ENCODE measurements around the gene COL11A1.
"Not testable (repeated sequence)": the region's sequence is repeated elsewhere in the genome, so short reads cannot be mapped to it uniquely, and the experiment has no call there.

The COL11A1 gene

GRCh38 chr1:103075316-103076000 is 32.9 kb downstream of the COL11A1 start:
- no peak for DNase-seq (ENCODE audit: low spot score)

GRCh38 chr1:103074224-103074623 is 34.1 kb downstream of the COL11A1 start:
- no peak for DNase-seq (ENCODE audit: low spot score)

- DNase-seq (ENCODE audit: low spot score) = no peak
Observed at GRCh38 chr1:103069201-103069600, 39.1 kb downstream of the COL11A1 start.

GRCh38 chr1:103063921-103064320 is 44.4 kb downstream of the COL11A1 start:
- DNase-seq (ENCODE audit: low spot score) = no peak

GRCh38 chr1:103058391-103058790 is 49.9 kb downstream of the COL11A1 start:
- peak; percentile 2 for DNase-seq (ENCODE audit: low spot score)

GRCh38 chr1:103056423-103056822 is 51.9 kb downstream of the COL11A1 start:
- no peak for DNase-seq (ENCODE audit: low spot score)

- not testable (repeated sequence) for DNase-seq (ENCODE audit: low spot score)
Observed at GRCh38 chr1:103028110-103028509, 80.2 kb downstream of the COL11A1 start.

- no peak for DNase-seq (ENCODE audit: low spot score)
Observed at GRCh38 chr1:103025858-103026409, 82.4 kb downstream of the COL11A1 start.

GRCh38 chr1:103024051-103024450 is 84.3 kb downstream of the COL11A1 start:
- DNase-seq (ENCODE audit: low spot score) = no peak

GRCh38 chr1:103002005-103002404 is 106.3 kb downstream of the COL11A1 start:
- DNase-seq (ENCODE audit: low spot score) = no peak

- no peak for DNase-seq (ENCODE audit: low spot score)
Observed at GRCh38 chr1:102978874-102979273, 129.4 kb downstream of the COL11A1 start.

GRCh38 chr1:102977292-102977691 is 131.0 kb downstream of the COL11A1 start:
- DNase-seq (ENCODE audit: low spot score) = no peak

- peak; percentile 77 for DNase-seq (ENCODE audit: low spot score)
Observed at GRCh38 chr1:102970496-102971078, 137.7 kb downstream of the COL11A1 start.

GRCh38 chr1:102967786-102968185 is 140.5 kb downstream of the COL11A1 start:
- no peak for DNase-seq (ENCODE audit: low spot score)

- DNase-seq (ENCODE audit: low spot score) = no peak
Observed at GRCh38 chr1:102961549-102961948, 146.8 kb downstream of the COL11A1 start.

GRCh38 chr1:102954576-102954975 is 153.7 kb downstream of the COL11A1 start:
- DNase-seq (ENCODE audit: low spot score) = no peak

- DNase-seq (ENCODE audit: low spot score) = no peak
Observed at GRCh38 chr1:102952400-102952799, 155.9 kb downstream of the COL11A1 start.

- DNase-seq (ENCODE audit: low spot score) = no peak
Observed at GRCh38 chr1:102942324-102942723, 166.0 kb downstream of the COL11A1 start.

- no peak for DNase-seq (ENCODE audit: low spot score)
Observed at GRCh38 chr1:102941366-102941947, 166.9 kb downstream of the COL11A1 start.

GRCh38 chr1:102937401-102937800 is 170.9 kb downstream of the COL11A1 start:
- no peak for DNase-seq (ENCODE audit: low spot score)

GRCh38 chr1:102933362-102933761 is 175.0 kb downstream of the COL11A1 start:
- DNase-seq (ENCODE audit: low spot score) = not testable (repeated sequence)

GRCh38 chr1:102919659-102920058 is 188.7 kb downstream of the COL11A1 start:
- DNase-seq (ENCODE audit: low spot score) = peak; percentile 47

GRCh38 chr1:102901996-102902395 is 206.3 kb downstream of the COL11A1 start:
- peak; percentile 53 for DNase-seq (ENCODE audit: low spot score)
